GM19438 (cell line): ENCODE data around the gene TMPRSS6.

Source experiments
- ATAC-seq: cut with Tn5 transposase; IDR thresholded peaks from one replicate; pipeline ENCODE4 v1.9.1; 2021; ENCODE audit warnings: low read depth; ENCODE audit not compliant: unreplicated experiment

Gene TMPRSS6

DNA sequence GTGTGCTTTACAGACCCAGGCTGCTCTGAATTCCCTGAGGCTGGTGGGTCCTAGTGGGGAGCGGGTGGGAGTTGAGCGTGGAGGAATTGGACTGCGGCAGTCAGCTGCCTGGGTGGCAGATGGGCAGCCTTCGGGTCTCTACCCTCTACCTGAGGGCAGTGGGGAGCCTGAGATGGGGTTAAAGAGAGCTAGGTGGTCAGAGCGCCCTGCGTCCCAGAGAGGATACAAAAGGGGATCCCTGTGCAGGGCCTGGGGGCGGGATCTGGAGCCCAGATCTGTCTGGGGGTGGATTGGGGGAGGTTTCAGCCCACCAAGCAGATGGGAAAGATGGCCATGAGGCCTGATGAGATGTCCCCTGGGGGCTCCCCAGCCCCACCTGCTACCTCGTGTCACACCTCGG lies 39.8 kb downstream of the TMPRSS6 start:
- ATAC-seq: no peak

DNA sequence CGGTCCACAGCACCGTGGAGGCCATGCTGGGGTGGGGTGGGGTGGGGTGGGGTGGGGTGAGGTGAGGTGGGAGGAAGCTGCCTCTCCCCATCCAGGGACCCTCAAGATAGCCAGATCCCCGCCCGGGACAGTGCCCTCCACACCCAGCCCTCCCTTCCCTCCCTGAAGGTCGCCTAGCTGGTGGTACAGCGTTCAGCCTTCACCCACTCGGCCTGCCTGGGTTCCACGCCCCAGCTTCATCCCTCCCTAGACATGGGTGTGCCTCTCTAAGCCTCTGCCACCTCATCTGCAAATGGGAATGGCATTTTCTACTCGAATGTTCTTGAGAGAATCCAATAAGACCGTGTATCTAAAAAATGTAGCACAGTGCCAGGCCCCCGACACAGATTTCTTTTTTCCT lies 40.2 kb downstream of the TMPRSS6 start:
- ATAC-seq: no peak

DNA sequence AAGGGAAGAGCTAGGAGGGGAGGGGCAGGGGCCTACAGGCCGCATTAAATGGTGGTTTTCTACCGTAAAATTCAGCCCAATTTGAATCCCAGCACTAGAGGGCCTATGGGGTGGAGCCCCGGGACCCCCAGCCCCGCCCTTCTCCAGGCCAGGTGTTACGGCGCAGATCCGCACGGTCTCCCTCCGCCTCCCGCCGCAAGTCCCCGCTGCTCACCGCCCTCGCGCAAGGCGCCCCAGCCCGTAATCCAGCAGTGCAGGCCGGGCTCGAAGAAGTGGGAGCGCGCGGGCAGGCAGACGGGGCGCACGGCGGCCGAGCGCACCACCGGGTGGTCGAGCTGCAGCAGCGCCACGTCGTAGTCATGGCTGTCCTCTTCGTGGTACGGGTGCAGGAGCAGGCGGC lies 40.7 kb downstream of the TMPRSS6 start:
- ATAC-seq: no peak

- ATAC-seq: no peak
These were observed 42.1 kb downstream of the TMPRSS6 start for GRCh38 chr22:37067428-37067827.

- ATAC-seq: no peak
These were observed 43.6 kb downstream of the TMPRSS6 start for GRCh38 chr22:37065961-37066360.

- no peak for ATAC-seq
These were observed 44.3 kb downstream of the TMPRSS6 start for GRCh38 chr22:37065180-37065579.

GRCh38 chr22:37064553-37064952 lies 45.0 kb downstream of the TMPRSS6 start:
- ATAC-seq: no peak

GRCh38 chr22:37063431-37064420 lies 45.8 kb downstream of the TMPRSS6 start:
- no peak for ATAC-seq

DNA sequence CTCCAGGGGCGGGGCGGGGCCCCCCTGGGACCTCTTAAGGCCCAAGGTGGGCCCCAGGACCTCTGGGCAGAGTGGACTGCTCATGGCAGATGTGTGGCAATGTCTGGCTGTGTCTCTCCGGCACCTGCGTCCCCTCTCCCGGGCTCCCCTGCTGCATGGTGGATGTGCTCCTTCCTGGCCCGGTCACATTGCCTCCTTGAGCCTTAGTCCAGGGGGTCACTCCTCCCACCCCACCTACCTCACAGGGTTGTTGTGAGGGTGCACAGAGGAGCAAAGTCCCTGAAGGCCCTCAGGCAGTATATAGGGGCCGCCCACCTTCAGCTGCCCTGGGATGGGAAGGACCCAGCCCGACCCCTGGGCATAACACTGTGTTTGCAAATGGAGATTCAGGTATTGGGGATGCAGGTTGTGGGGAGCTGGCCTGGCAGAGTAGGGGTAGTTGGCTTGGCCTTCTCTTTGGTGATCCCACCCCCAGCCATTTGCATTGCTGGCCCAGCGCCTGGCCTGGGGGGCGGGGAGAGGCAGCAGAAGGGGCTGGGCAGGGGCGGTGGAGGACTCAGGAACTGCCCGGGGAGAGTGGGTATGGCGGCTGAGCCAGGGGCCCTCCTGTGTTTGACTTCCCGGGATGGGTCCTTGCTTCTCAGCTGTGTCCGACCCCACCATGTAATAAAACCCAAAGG lies 46.7 kb downstream of the TMPRSS6 start:
- no peak for ATAC-seq

GRCh38 chr22:37062376-37062675 lies 47.2 kb downstream of the TMPRSS6 start:
- no peak for ATAC-seq

- no peak for ATAC-seq
These were observed 47.7 kb downstream of the TMPRSS6 start for GRCh38 chr22:37061611-37062375.

DNA sequence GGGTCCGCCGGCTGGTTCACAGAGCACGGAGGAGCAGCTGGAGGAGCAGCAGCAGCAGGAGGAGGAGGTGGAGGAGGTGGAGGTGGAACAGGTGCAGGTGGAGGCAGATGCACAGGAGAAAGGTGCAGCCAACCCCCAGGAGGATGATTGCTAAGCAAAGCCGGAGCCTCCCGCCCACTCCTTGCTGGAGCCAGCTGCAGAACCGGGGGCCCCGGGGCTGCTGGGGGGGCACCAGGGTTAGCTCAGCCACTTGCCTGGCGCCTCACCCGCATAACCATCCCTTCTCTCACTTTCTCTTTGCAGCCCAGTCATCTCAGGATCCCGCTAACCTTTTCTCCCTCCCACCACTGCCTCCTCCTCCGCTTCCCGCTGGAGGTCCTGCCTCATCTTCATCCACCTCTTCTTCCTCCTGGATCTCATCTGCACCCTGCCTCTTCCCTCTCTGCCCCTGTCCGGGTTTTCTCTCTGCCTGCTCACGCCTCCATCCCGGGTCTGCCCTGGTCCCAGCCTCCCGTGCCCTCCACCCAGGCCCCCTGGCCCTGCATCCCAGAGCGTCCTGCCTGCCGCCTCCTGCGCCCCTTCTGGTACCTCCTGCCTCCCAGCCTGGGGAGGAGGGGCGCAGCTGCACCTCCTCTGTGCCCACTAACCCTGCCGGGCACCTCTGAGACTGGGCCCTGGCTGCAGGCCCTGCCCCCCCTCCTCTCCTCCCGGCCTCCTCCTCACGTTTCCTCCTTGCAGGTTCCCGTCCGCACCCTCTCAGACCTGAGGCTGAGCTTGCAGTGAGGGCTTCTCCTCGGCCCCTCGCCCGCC lies 48.5 kb downstream of the TMPRSS6 start:
- ATAC-seq: no peak

DNA sequence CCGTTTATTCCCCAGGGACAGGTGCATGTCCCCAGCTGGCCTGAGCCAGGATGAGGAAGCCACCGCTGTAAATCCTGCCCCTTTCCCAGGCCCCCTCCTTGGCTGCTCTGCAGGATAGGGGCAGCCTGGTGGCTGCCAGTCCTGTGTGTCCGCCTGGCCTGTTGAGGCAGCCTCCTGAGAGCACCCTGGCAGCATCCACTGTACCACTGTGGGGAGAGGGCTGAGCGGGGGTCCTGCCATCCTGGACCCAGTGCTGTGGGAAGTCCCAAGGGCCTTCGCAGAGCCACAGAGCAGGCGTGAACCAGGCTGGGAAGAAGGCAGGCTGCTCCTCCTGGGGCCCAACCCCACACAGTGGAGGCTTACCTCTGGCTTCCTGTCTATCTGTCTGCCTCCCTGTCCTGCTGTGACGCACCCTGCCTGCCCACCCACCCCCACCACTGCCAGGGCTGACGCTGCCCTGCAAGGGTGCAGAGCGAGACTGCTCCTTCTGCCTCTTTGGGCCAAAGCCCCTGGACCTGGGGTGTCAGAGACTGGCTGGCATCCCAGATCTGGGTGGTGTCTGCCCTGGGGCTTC lies 49.5 kb downstream of the TMPRSS6 start:
- ATAC-seq: no peak

- no peak for ATAC-seq
These were observed 50.4 kb downstream of the TMPRSS6 start for GRCh38 chr22:37058917-37059701.

GRCh38 chr22:37057796-37058510 lies 51.6 kb downstream of the TMPRSS6 start:
- ATAC-seq: no peak

DNA sequence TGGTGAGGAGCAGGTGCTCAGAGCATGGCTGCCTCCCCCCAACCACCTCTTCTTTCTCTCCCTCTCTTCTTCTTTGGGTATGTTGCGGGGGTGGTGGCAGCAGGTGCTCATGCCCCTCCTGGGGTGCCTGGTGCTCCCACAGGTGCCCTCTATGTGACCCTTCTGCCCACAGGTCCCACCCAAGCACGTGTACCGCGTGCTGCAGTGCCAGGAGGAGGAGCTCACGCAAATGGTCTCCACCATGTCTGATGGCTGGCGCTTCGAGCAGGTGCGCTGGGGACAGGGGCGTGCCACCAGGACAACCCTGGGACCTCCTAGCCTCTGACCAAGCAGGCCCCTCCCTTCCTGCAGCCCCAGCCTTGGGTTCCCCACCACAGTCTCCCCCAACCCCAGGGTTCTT lies 52.3 kb downstream of the TMPRSS6 start:
- no peak for ATAC-seq

DNA sequence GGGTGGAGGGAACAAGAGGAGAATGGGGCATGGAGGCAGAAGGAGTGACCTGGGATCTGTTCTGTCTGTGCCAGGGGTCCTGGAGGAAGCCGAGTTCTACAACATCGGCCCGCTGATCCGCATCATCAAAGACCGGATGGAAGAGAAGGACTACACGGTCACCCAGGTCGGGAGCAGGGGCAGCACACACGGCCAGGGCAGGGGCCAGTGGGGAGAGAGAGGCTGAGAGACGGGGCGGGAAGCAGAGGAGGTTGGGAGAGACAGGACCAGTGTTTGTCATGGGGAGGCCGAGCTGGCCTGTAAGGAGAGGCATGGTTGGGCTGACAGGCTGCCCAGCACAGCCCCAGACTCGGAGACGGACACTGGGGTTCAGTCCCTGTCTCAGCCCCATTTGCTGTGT lies 53.3 kb downstream of the TMPRSS6 start:
- no peak for ATAC-seq

GRCh38 chr22:37054600-37055365 lies 54.7 kb downstream of the TMPRSS6 start:
- ATAC-seq: no peak
